Left ventricle myocardium inferior (tissue), 1 donor: ENCODE measurements around the gene ADAM12. TPM values are rescaled to one million over a fixed set of nuclear protein-coding genes. Genes with fewer than 3 reads are reported as not detected.
A peak's percentile ranks its signal among the peaks of the same experiment; 100 is the strongest.

Source experiments
- DNase-seq: peaks from one replicate; pipeline ENCODE4 v3.0.0-alpha.2; 2020
- H3K27ac ChIP-seq: fragments of 200-600 bp; replicated peaks from 2 replicates; pipeline ENCODE4 v1.8.0; 2021
- H3K27me3 ChIP-seq: fragments of 200-600 bp; 2 replicates; pipeline ENCODE4 v1.8.0; 2021; ENCODE audit warnings: low read depth
- H3K36me3 ChIP-seq: fragments of 200-600 bp; 2 replicates; pipeline ENCODE4 v1.8.0; 2021
- H3K4me1 ChIP-seq: fragments of 200-600 bp; 2 replicates; pipeline ENCODE4 v1.8.0; 2021
- H3K4me3 ChIP-seq: fragments of 200-600 bp; 2 replicates; pipeline ENCODE4 v1.8.0; 2021; ENCODE audit warnings: mild to moderate bottlenecking, moderate library complexity
- H3K9me3 ChIP-seq: fragments of 200-600 bp; replicated peaks from 2 replicates; pipeline ENCODE4 v1.8.0; 2021
- intact Hi-C: fragments of 100-400 bp; cut with micrococcal nuclease; formaldehyde crosslinking; loops from one replicate; pipeline ENCODE4 v1.11.0; 2022
- total RNA-seq: library from RNA; stranded (reverse); fragmentation: NEBNext Ultra II Directional; extraction: Animal tissue kit (Norgen Biotek cat#: 25700); gene quantifications from one replicate; pipeline ENCODE4 v1.2.1, GENCODE V29; 2021
- TF ChIP-seq, protein P1 (sequence below): fragments of 200-600 bp; IDR thresholded peaks from 2 replicates; pipeline ENCODE4 v1.8.0; 2021; ENCODE audit warnings: antibody characterized with exemption, mild to moderate bottlenecking, borderline replicate concordance
- donor health status: DM: no; HTN: yes; CAD: no; lungs with severe emphysema.

Gene ADAM12
- total RNA-seq, 1 donor from 2014 or later, result 0.27 TPM

GRCh38 chr10:126098226-126098581 is 290.1 kb downstream of the ADAM12 start:
- Histone ChIP-seq H3K9me3 (no peaks in the 10 kb centered on the region), H3K36me3 (no peaks in the 10 kb centered on the region), H3K27ac (no peak overlapping the region), H3K4me3 (no peak overlapping the region), H3K4me1 (no peaks in the 10 kb centered on the region), H3K27me3 (no peaks in the 10 kb centered on the region)
- DNase-seq, result no peak
- TF ChIP-seq, protein P1, sequence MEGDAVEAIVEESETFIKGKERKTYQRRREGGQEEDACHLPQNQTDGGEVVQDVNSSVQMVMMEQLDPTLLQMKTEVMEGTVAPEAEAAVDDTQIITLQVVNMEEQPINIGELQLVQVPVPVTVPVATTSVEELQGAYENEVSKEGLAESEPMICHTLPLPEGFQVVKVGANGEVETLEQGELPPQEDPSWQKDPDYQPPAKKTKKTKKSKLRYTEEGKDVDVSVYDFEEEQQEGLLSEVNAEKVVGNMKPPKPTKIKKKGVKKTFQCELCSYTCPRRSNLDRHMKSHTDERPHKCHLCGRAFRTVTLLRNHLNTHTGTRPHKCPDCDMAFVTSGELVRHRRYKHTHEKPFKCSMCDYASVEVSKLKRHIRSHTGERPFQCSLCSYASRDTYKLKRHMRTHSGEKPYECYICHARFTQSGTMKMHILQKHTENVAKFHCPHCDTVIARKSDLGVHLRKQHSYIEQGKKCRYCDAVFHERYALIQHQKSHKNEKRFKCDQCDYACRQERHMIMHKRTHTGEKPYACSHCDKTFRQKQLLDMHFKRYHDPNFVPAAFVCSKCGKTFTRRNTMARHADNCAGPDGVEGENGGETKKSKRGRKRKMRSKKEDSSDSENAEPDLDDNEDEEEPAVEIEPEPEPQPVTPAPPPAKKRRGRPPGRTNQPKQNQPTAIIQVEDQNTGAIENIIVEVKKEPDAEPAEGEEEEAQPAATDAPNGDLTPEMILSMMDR, result no peak
- intact Hi-C loops, result no loop called here

- TF ChIP-seq, protein P1, result peak; percentile 30
- H3K4me3 ChIP-seq, result no peak overlapping the region
- no peak for DNase-seq
Measured at GRCh38 chr10:126097558-126098225, 290.6 kb downstream of the ADAM12 start.

DNA sequence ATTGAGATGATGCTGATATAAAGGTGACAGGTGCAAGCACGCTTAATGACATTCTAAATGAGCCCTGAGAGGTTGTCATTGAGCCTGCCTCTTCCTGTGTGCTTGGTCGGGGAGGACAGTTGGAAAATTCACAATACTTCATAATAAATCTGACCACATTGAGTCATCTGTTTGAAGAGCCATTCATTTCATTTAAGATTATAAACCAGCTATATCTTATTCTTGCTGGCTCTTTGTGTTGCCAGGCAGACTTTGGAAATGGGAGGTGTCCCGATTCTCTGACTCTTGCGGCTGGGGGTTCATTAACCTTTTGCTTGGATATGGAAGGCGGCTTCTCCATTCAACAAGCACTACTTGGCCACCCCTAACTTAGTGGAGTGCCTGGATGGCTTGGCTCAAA is 293.7 kb downstream of the ADAM12 start:
- no peak for DNase-seq
- Histone ChIP-seq H3K4me3 (no peak overlapping the region), H3K36me3 (no peaks in the 10 kb centered on the region), H3K9me3 (no peaks in the 10 kb centered on the region), H3K4me1 (no peaks in the 10 kb centered on the region), H3K27me3 (no peaks in the 10 kb centered on the region), H3K27ac (no peak overlapping the region)
- intact Hi-C loops, result no loop called here
- TF ChIP-seq, protein P1, result no peak

More at GRCh38 chr10:126097558-126098225, 290.6 kb downstream of the ADAM12 start:
- intact Hi-C loops, result no loop called here
- no peaks in the 10 kb centered on the region for H3K27me3 ChIP-seq
- H3K9me3 ChIP-seq, result no peaks in the 10 kb centered on the region
- H3K27ac ChIP-seq, result no peak overlapping the region
- H3K36me3 ChIP-seq, result no peaks in the 10 kb centered on the region
- H3K4me1 ChIP-seq, result no peaks in the 10 kb centered on the region

DNA sequence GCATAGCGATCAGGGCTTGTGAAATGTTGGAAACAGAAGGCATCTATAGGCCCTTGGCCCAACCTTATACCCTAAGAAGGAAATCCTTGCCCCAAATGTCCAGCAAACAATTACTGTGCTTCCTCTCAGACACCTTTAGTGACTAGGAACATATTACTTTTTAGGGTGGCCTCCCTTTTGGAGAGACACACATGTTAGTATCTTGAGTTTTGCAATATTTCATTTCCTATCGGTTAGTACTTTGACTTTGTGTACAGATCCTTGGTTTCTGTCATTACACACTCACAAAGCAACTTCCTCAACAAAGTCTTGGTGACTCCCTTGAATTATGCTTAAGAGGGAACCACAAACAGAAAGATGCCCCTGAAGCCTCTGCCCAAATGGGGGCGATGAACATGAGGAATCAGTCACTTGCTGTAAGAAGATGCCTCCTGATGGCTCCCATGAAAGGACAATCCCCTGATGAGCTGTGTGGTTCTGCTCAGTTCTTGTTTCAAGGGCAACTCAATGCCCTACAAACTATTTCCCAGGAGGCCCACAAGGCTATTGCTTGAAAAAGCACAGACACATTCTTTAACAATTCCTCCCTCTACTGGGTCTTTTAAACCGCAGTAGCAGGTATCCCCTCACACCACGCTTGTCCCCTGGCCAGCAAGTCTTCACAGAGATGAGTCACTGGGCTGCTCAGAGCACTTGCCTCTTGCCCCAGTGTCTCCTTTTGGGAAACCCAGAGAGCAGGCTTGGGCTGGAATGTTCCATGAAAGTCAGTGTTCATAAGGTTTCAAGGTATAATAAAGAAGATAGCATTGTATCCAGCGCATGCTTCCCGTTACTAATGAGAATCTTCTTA is 295.7 kb downstream of the ADAM12 start:
- Histone ChIP-seq H3K9me3 (no peaks in the 10 kb centered on the region), H3K4me1 (no peaks in the 10 kb centered on the region), H3K27me3 (no peaks in the 10 kb centered on the region), H3K4me3 (no peak overlapping the region), H3K36me3 (no peaks in the 10 kb centered on the region), H3K27ac (no peak overlapping the region)
- TF ChIP-seq, protein P1, result no peak
- no peak for DNase-seq
- intact Hi-C loops, result no loop called here

GRCh38 chr10:126090911-126091728 is 297.2 kb downstream of the ADAM12 start:
- H3K27me3 ChIP-seq, result no peaks in the 10 kb centered on the region
- intact Hi-C loops, result no loop called here
- no peaks in the 10 kb centered on the region for H3K4me1 ChIP-seq
- no peak overlapping the region for H3K4me3 ChIP-seq
- H3K27ac ChIP-seq, result no peak overlapping the region
- no peak for DNase-seq
- TF ChIP-seq, protein P1, result no peak
- H3K9me3 ChIP-seq, result no peaks in the 10 kb centered on the region
- no peaks in the 10 kb centered on the region for H3K36me3 ChIP-seq
